CMK (cell line): Measurements from ENCODE around the gene PROC.

ENCODE experiments used
- DNase-seq: peaks from one replicate; pipeline ENCODE4 v3.0.0-alpha.2; 2010; ENCODE audit warnings: low read depth

PROC gene

DNA sequence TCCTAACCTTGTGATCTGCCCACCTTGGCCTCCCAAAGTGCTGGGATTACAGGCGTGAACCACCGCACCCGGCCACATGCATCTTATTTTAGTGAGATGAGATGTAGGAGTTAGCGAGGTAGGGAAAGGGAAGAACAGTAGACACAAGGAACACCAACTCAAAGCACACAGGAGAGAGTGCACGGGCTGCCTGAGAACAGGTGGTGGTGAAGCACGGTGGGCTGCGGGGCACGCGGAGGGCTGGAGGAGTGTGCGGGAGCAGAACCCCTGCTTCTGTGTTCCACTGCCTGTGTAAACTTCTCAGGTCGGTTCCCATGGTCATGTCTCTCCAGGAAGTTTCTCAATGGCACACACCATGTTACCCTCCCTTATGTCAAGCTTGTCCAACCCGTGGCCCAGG lies 38.7 kb downstream of the PROC start:
- DNase-seq = no peak

DNA sequence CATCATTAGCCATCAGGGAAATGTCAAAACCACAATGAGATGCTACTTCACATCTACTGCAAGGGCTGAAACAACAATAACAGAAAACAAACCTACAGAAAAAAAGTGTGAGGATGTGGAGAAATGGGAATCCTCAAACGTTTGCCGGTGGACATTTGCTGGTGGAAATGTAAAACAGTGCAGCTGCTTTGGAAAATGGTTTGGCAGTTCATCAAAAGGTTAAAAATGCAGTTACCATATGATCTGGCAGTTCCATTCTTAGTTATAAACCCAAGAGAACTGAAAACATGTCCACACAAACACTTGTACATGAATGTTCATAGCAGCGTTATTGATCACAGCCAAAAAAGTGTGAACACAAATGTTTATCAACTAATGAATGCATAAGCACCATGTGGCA lies 44.2 kb downstream of the PROC start:
- DNase-seq = no peak

DNA sequence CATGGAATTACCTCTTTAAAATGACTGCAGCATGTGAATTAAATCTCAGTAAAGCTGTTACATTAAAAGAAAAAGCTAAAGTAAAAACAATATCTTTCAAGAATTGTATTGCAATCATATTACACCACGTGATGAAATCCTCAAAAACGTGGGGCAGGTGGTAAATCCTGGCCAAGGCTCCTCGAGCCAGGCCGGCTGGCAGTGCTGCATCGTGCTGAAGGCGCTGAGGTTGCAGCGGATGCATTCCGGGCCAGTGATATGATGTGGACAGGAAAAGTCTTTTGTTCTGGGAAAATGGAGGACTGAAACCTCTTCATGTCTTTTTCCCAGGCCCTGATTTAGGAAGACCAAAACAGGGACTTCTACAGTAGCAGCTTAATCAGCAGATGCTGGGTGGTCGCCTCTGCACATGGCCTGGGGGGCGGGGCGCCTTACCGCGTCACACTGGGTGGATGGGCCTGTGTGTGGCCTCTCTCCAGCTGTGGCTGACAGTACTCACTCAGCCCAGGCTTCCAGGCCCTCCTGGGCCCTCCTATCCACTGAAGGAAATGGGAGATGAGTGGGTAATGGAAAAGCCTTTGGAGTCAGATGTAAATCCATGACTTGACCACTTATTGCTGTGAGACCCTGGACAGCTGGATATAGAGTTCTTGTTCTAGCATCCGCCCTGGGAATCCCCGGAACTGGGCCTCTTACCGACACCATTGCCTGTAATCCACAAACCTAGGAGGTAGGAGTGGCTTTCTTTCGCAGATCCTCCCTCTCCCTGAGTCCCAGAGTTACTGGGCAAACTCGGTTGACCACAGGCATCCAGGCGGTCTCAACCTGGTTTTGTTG lies 45.1 kb downstream of the PROC start:
- no peak for DNase-seq

DNA sequence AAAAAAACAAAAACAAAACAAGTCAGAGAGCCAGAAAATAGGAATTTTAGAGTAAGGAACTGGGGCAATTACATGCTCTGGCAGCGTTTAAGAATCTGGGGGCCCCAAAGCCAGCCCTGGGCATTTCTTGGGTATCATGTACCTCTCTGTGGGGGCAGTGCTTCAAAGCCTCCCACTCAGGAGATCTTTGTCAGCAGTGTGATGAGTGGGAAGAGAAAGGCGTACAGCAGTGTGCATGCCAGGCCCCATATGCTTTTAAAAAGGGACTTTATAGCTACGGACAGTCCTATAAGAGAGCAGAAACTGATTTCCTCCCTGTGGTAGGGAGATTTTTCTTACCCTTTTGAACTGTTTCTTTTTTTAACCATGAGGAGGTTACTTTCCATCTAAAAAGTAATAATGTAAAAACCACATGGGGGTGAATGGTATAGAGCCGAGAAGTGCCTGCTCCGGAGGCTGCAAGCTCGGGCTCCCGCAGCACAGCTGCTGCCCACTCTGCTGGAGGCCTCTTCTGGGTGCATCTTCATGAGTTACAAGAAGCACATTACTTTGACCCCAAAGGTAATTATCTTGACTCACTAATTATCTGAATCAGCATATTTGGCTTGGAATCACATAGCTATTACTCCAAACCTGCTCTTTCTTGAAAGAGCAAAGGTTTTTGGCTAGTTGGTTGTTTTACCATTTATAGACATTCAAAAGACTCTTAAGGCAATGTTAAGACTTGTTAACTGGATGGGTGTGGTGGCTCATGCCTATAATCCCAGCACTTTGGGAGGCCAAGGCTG lies 46.4 kb downstream of the PROC start:
- DNase-seq = no peak

DNA sequence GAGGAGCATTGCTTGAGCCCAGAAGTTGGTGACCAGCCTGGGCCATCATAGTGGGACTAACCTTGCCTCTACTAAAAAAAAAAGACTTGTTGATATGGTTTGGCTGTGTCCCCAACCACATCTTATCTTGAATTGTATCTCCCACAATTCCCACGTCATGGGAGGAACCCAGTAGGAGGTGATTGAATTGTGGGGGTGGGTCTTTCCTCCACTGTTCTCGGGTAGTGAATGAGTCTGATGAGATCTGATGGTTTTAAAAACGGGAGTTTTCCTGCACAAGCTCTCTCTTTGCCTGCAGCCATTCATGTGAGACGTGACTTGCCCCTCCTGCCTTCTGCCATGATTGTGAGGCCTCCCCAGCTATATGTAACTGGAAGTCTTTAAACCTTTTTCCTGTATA lies 47.0 kb downstream of the PROC start:
- no peak for DNase-seq

DNA sequence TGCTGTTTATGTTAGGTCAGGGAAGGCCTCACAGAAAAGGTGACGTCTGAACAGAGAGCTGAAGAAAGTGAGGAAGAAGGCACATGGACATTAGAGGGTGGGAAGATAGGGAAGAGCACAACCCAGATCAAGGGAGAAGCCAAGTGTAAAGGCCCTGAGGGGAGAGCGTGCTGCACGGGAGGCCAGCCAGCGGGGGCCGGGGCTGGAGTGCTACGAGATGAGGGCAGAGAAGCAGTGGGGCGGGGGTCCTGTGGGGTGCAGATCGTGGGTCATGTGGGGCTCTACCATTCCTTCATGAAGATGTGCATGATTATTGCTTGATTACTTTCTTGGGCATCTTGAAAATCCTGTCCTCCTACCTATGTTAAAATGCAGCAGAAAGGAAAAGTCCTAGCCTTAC lies 50.8 kb downstream of the PROC start:
- DNase-seq = no peak

DNA sequence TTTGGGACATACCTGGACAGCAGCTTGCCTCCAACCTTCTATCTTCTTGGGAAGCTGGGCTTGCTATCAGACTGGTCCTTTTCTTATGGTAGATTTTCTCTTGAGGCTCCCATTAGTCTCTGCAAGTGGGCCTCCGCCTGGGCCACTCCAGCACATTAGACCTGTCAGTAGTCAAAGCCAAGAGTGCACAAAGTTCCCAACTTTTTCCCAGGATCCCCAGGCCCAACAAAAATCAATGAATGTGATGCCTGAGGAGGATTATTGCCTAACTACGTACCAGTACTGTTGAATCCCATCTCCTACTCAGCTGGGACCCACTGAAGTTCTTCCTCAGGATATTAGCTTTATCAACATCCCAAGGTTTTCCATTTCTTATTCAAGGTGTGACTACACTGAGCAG lies 51.7 kb downstream of the PROC start:
- no peak for DNase-seq

DNA sequence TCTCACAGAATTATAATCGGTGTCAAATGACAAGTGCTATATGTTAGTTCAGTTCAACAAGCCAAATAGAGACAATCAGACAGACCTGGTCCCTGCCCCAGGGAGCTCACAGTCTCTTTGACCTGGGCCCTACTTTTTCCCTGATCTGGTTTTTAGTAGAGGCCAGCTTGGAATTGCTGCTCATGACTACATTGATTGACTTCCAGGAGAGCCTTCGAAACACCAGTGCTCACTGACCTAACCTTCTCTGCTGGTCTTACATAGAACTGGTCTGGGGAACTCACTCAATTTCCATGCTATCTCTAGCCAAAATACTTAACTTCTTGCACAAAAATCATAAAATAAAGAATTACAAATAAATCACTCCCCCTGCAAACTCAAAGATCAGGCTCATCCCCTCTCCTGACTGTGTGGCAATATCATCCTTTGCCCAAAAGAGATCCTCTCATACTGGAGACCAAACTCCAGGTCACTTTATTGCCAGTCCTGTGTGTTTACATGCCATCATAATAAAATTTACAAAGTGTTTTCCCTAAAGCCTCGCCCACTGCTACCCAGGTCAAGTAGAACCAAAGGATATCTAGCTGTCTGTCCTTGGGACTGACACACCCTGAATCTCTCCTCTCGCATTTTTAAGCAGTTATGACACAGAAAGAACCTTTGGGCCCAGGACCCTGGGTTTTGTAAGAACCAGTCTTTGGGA lies 53.2 kb downstream of the PROC start:
- DNase-seq = no peak

DNA sequence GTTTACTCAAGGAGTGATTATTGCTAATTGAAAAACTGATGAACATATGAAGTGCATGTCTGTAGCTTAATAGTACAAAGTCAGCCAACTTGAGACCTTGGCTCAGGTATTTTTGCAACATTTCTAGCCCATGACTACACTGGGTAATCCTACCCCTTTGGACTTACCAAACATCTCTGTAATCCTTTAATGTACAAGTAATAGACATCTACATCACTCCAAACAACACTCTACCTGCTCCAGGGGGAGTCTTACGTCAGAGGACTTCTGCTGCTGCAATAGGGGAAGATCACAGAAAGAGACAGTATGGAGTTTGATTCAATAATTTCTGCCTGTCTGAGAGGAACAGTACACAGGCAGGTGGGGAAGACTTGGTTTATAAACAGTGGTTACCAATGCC lies 54.0 kb downstream of the PROC start:
- no peak for DNase-seq

DNA sequence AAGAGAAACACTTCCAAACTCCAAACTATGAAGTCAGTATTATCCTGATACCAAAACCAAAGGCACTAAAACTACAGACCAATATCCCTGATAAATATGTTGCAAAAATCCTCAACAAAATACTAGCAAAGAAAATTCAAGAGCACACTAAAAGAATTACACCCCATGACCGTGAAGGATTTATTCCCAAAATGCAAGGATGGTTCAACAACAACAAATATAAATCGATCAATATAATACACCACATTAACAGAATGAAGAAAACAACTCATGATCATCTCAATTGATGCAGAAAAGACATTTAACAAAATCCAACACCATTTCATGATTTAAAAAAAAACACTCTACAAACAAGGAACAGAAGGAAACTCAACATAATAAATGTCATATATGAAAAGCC lies 57.6 kb downstream of the PROC start:
- DNase-seq = no peak
